NCI-H2196 treated with DMSO at 0.1 percent for 48 hours (cell line): Measurements from ENCODE around the gene ZNF619.

Experiments
- DNase-seq: peaks from one replicate; lab custom pipeline; 2025; ENCODE audit not compliant: unreplicated experiment; lab: John Stamatoyannopoulos, UW

ZNF619 gene

GRCh38 chr3:40464339-40465110, 12.4 kb upstream of the ZNF619 start:
- no peak for DNase-seq

- DNase-seq = no peak
Observed at GRCh38 chr3:40465111-40465407, 11.9 kb upstream of the ZNF619 start.

- no peak for DNase-seq
Observed at GRCh38 chr3:40465456-40465855, 11.5 kb upstream of the ZNF619 start.

GRCh38 chr3:40468018-40468417, 8.9 kb upstream of the ZNF619 start:
- DNase-seq = no peak

GRCh38 chr3:40470701-40471100, 6.2 kb upstream of the ZNF619 start:
- DNase-seq = no peak

DNA sequence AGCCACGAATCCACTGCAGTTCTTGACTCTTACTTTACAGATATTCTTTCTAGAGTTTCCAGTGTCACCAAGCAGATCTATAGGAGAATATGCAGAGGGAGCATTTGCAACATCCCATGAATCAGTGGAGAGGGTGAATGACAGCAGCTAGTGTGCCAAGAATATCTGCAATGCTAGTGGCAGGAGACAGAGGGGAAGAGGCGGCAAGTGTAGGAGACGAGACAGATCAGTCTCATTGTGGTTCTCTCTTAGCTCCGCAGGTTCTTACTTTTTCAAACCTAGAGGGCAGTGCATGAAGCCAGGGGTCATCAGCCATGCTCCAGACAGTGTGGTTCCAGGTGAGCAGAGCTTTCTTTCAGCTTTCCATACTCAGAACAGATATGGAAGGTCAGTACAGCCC, 744 bp downstream of the ZNF619 start:
- no peak for DNase-seq

GRCh38 chr3:40487172-40487571, 10.2 kb downstream of the ZNF619 start:
- DNase-seq = no peak

DNA sequence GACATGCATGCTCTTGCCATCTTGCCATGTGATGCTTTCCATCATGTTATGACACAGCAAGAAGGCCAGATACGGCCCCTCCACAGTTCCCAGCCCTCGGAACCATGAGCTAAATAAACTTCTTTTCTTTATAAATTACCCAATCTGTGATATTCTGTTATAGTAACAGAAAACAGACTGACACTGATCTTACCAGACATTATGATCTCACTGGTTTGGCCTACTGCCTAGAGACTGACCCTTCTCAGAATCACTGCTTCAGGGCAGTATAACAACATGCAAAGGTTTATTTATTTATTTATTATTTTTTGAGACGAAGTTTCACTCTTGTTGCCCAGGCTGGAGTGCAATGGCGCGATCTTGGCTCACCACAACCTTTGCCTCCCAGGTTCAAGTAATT, 14.0 kb downstream of the ZNF619 start:
- DNase-seq = no peak

DNA sequence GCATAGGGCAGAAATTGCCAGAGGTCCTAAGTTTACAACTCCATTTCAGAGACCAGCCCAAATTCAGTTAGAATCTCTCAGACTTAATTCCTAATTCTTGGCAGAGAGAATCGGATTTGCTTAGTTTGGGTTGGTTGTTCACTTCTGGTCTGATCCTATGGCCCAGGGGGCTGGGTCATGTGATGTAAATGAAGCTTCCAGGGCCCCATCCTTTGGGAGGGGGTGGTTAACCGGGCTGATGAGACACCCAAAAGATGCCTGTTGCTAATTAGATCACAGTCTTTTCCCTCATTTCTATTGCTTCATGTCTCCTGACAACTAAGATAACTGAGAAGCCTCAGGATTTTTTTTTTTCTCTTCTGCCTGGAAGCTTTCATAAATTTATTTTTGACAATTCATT, 17.8 kb downstream of the ZNF619 start:
- DNase-seq = no peak

GRCh38 chr3:40497288-40497687, 20.4 kb downstream of the ZNF619 start:
- DNase-seq = no peak

- no peak for DNase-seq
Observed at GRCh38 chr3:40499952-40500351, 23.0 kb downstream of the ZNF619 start.

- DNase-seq = no peak
Observed at GRCh38 chr3:40502034-40502433, 25.1 kb downstream of the ZNF619 start.

GRCh38 chr3:40504636-40505430, 27.9 kb downstream of the ZNF619 start:
- no peak for DNase-seq

GRCh38 chr3:40505599-40506462, 28.9 kb downstream of the ZNF619 start, which contains the start of gene ZNF620:
Gene ZNF620, plus strand, starts transcription at chr3:40506039. Its CDS starts 314 bp downstream, at chr3:40506353.
- DNase-seq = peak; percentile 77

DNA sequence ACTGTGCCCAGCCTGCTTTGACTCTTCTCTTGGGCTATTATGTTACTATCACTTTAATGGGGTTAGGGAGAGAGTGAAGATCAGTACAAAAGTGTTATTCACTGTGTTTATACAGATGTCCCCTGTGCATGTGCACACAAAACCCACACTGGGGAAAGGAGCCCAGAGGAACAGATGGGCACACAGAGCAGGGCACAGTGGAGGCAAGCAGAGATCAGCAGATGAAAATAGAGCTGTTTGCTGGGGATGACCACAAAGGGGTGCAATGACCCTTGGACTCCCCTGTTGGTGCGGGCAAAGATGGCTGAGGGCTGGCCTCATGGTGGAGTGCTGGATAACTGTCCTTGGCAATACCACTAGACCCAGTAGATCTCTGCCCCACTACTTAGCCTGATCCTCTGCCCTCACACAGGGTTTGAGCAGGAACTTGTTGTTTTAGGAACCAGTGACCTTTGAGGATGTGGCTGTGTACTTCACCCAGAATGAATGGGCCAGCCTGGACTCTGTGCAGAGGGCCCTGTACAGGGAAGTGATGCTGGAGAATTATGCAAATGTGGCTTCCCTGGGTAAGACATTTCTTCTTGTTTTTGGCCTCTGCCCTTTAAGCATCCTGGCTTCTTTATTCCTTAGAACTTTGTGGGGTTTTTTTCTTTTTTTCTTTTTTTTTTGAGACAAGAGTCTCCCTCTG, 34.3 kb downstream of the ZNF619 start:
- DNase-seq = no peak

DNA sequence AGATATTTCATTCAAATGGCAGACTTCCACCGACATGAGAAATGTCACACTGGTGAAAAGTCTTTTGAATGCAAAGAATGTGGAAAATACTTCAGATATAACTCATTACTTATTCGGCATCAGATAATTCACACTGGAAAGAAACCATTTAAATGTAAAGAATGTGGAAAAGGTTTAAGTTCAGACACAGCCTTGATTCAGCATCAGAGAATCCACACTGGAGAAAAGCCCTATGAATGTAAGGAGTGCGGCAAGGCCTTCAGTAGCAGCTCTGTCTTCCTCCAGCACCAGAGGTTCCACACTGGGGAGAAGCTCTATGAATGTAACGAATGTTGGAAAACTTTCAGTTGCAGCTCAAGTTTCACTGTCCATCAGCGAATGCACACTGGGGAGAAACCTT, 39.3 kb downstream of the ZNF619 start:
- DNase-seq = no peak

GRCh38 chr3:40518067-40518466, 41.1 kb downstream of the ZNF619 start:
- no peak for DNase-seq

DNA sequence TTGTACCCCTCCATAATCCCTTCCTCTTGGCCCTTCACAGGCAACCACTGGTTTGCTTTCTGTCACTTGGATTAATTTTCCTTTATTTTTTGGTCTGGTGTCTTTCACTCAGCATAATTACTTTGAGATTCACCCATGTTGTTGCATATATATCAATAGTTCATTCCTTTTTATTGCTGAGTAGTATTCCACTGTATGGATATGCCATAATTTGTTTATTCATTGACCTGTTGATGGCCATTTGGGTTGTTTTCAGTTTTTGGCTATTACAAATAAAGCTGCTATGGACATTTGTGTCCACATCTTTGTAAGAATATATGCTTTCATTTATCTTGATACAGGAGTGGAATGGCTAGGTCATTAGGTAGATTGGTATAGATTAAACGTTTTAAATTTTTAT, 41.9 kb downstream of the ZNF619 start:
- DNase-seq = no peak

- no peak for DNase-seq
Observed at GRCh38 chr3:40521254-40521653, 44.3 kb downstream of the ZNF619 start.

- no peak for DNase-seq
Observed at GRCh38 chr3:40523781-40524180, 46.9 kb downstream of the ZNF619 start.

GRCh38 chr3:40524222-40524567, 47.3 kb downstream of the ZNF619 start:
- DNase-seq = no peak
